OCI-LY1 (cell line): ENCODE results near the gene AMBRA1.
A peak's percentile ranks its signal among the peaks of the same experiment; 100 is the strongest.

Experiments used
- CTCF ChIP-seq: fragments of 200-600 bp; sonication (generic), shearing (Covaris generic); IDR thresholded peaks from 2 replicates; pipeline ENCODE4 v1.5.1; 2017; ENCODE audit warnings: mild to moderate bottlenecking, antibody characterized with exemption, low read length, moderate library complexity, mixed read lengths
- EZH2 ChIP-seq: fragments of 200-600 bp; sonication (generic), shearing (Covaris generic); IDR thresholded peaks from 2 replicates; pipeline ENCODE4 v1.8.0; 2017; ENCODE audit warnings: borderline replicate concordance, mixed run types, mild to moderate bottlenecking, antibody characterized with exemption, low read length, moderate library complexity, mixed read lengths

DNA sequence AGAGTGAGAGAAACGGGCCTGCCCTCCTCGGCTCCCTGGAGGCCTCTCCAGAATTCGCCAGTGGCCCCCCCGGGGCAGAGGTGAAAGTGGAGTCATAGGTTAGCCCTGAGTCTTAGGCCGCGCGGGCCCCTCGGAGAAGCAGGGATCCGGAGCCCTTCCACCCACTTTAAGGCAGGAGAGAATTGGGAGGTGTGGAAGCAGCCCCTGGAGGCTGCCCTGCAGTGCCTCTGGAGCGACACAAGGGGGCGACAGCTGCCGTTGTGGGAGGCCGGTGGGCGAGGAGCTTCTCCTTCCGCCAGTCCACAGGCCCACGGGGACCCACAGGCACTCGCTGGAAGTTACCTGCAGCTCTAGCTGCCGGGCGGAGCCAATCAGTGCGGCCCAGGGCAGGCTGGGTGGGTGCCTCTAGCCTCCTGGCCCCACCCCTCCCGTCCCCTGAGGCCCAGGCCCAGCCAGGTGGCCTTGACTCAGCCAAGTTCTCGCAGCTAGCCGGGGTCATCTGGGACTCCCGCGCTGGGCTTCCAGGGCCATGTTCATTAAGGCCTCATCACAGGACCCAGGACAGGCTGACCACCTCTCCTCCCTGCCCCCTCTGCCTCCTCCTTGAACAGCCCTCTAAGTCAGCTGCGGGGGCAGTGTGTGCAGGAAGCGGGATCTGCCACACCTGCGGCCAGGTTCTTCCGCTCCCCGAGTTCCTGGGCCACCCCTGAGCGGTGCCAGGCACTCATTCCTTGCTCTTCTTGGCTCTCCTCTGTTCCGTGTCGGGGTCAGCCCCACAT is 241.6 kb downstream of the AMBRA1 start:
- peak; percentile 98 for TF ChIP-seq CTCF
- no peak for TF ChIP-seq EZH2
